ENCODE results near the gene ORAI1.
"Not testable (repeated sequence)": the region's sequence is repeated elsewhere in the genome, so short reads cannot be mapped to it uniquely, and the experiment has no call there.

The ORAI1 gene

DNA sequence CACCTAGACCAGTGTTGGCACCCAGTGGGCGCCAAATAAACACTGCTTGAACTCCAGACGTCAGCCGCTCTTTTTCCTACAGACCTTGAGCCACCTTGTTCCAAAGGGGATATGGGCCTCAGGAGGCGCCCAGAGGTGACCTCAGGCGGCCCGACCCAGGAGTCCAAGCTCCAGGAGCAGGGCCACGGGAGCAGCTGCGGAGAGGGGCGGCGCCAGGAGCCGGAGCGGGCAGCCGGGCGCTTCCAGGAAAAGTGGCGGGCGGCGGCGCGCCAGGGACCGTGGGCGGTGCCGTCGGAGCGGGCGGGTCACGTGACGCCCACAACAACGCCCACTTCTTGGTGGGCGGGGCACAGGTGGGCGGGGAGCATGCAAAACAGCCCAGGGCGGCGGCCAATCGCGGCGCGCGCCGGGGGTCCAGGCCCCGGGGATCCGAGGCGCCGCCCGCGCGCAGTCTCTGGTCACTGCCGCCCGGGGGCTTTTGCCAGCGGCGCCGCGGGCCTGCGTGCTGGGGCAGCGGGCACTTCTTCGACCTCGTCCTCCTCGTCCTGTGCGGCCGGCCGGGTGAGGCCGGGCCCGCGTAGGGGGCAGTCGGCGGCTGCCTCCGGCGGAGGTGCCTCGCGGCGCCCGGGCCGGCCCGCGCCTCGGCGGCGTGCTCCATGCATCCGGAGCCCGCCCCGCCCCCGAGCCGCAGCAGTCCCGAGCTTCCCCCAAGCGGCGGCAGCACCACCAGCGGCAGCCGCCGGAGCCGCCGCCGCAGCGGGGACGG, at the start of gene ORAI1:
TSS of gene ORAI1 (plus strand) at position 444 of the 766 bp plus-strand sequence.
- peak; percentile 96 for DNase-seq (ENCODE audit: low spot score)

DNA sequence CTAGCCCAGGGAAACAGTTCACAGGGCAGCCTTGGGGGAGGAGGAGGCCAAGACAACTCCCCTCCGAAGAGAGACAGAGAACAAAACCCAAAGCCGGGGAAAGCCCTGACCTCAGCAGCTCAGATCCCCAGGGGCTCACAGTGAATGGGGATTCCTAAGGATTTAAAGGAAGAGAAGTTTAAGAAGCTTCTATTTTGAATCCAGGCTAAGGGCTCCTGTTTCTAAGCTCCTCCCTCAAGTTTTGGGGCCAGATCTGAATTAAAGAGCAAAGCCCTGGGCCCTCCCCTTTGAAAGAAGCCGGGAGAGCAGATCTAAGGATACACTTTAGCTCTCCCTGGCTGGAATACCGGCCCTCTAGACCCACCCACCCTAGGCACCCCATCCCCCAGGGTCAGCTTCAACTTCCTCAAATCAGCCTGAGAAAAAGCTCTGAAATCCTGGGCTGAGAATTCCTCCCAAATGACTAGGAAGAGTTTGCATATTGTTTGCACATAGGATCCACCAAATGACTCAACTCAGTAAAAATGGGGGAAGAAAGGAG, 49.4 kb upstream of the ORAI1 start:
- DNase-seq (ENCODE audit: low spot score), result no peak

DNA sequence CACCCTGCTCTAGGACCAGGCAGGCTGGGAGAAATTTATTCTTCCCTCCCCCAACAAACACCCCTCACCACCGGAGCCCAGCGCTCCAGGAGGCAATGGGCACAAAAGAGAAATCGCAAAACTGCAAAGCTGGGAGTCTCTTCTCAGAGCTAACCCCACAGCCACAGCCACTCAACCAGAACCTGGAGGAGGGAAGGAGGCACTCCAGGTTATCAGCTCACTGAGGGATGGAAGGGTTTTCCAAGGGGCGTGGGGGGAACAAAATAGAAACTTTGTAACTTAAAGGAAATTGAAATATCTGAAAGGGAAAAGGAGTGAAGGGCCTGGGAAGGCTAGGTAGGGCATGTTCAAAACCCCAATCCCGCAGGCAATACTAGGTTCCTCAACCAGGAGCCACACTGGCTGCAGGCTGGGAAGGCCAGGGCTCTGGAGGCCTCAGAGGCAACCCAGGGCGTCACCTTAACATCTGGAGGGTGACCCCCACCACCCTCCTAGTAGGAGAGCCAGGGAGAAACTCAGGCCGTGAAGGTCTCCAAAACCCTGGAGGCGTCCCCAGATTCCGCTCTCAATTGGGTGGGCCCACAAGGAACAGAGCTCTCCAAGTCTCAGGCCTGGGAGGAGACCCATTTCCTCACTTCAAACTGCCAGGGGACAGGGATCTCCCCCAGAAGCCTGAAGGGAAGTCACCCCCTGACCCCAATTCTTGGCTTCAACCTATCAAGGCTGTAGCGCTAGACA, 48.7 kb upstream of the ORAI1 start:
- DNase-seq (ENCODE audit: low spot score), result no peak

DNA sequence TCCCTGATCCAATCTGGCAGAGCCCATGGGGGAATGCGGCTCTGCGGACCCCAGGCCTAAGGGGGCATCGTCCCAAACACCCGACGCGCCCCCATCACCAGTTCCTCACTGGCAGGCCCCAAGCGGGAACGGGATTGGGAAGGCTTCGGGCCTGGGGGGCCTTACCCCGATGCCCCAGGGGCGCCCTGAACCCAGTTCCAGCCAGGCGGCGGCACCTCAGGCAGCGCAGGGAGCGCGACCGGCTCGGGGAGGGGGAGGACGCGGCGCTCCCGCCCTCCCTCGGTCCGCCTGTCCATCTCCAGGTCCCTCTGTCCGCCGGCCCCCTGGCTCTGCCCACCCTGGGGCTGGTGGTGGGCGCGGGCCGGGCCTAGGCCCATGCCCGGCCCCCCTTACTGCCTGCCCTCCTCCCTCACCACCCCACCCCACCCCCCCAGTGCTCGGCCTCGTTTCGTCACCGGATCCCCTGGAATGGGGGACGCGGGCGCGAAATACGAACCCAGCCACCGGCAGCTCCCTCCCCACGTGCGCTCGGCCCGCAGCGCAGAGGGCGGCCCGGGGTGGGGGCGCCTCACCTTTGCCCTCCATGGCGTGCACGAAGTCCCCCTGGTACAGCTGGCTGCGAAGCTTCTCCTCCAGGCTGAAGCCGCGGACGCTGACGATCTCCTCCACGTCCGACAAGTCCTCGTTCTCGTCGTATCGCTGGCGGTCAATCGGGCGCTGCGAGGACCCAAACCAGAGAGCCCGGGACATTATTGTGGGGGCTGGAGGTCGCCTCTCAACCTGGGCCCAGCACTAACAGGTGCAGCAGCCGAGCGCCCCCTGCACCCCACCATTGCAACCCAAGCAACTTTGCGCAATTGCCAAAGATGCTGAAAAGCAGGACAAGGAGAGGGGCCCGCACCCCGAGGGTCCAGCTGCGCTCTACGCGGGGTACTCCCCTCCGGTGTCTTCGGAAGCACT, 47.8 kb upstream of the ORAI1 start:
- no peak for DNase-seq (ENCODE audit: low spot score)

DNA sequence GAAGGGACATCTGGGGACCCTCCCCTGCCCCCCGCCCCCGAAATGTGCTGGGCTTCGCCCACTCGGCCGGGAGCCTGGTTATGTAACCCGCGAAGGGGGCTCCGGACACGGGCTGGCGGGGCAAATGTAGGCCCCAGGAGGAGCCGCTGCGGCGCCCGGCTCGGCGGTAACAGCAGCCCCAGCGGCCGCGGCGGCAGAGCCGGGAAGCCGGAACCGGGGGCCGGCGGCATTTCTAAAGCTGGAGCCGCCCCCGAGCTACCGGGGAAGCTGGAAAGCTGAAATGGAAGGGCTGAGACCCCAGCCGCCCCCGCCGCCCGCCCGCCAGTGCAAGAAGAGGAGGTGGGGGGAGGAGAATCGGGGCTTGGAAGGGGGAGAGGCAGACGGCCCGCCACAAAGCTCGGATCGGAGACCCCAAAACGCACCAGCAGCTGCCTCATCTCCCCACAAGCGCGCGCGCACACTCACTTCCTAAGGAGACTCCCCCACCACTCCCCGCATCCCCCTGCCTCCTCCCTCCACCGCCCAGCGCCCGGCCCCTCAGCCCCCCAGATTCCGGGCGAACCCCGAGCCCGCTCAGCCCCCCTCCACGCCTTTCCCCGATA, 47.0 kb upstream of the ORAI1 start:
- no peak for DNase-seq (ENCODE audit: low spot score)

DNA sequence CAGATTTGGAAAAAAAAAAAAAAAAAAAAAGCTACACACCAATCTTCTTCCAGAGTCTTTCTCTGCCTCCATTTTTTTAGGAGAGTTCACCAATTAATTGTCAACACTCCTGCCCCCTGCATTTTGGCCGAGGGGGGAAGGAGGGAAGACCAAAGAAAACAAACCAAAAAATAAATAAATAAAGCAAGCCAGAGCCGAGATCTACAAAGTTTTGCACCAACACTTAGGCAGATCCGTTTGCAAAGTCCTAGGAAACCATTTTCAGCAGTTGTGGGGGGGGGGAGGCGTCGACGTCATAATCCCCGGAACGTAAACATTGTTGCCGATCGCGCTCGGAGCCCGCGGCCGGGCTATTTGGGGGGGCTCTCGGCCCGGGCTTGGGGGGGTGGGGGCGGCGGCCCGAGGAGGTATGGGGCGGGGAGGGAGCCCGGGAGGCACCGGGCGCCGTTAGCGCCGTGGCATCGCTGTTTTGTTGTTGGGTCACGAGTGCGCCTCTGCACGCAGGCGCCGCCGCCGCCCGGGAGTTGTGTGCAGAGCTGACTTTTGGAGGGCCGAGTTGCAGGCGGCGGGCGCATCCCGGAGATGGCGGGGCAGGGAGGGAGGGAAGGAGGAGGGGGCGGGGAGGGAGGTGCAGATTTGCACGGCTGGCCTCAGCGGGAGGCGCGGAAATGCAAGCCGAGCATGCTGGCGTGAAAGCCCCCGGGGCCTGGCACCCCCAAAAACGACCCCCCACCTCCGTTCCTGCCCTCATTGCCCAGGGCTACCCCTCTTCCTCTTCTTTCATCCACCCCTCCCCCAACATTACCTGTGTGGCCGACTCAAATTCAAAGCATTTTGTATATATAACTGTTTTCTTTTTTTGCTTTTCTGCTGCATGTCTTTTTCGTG, 46.1 kb upstream of the ORAI1 start:
- peak; percentile 52 for DNase-seq (ENCODE audit: low spot score)

DNA sequence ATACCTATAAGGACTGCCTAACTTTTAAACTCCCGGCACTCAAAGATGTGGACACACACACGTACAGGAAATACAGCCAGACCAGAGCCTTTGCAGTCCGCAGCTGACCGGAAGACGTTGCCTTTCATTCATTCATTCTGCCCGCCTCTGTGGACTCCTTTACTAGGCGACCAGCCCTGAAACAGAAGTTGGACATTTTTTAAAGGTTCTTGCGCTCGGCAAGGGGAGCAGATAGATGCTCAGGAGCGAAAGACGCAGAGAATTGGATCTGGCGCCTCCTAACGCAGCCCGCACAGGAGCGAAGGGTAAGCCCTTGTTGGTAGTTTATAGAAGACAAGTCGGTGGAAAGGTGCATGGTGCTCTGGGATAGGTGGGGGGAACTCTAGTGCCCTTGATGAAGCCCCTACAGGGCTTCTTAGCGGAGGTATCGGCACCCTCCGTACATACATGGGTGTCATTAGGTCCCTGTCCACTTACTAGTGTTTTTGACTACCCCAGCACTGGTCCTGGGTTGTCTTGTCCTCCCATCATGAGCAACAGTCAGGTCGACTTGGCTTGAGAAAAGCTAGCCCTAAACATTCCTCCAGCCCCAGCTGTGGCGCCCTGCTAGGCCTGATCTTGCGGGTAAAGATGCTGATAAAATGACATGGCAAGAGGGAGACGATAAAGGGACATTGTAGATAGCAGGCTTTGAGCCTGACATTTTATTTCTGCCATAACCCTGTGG, 45.2 kb upstream of the ORAI1 start, which contains the start of gene KDM2B:
TSS of gene KDM2B (minus strand) at position 65 of the 727 bp plus-strand sequence. CDS start 112 bp downstream, outside the sequence.
- DNase-seq (ENCODE audit: low spot score), result peak; percentile 29

DNA sequence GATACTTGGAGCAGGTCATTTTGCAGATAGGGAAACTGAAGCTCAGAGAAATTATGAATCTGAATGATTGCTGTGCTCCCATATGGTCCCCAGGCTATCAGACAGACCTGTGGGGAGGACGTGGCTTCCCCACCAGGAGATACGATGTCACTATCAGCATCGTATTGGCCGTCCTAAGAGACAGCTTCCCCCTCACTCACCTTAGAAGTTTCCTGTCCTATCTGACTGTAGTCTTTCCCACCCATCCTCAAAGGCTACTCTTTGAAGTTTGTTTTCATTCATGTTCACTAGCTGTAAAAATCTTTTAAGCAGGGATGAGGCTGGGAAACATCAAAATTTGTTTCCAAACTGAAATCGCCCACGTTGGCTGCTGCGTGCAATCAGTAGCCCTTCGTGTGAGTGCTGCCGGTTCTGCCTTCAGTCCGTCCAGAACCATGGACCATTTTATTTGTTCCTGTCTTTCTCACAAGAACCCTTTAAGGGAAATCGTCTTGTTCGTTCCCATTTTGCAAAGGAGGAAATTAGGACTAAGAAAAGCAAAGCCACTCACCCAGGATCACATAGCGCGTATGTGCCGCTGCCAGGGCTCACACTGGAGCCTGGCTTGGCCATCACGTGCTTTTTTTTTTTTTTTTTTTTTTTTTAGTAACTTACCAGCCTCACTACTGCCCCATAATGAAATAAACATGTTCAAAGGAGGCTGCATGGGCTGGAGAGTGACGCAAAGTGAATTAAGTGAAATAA, 44.5 kb upstream of the ORAI1 start:
- DNase-seq (ENCODE audit: low spot score), result peak; percentile 38

DNA sequence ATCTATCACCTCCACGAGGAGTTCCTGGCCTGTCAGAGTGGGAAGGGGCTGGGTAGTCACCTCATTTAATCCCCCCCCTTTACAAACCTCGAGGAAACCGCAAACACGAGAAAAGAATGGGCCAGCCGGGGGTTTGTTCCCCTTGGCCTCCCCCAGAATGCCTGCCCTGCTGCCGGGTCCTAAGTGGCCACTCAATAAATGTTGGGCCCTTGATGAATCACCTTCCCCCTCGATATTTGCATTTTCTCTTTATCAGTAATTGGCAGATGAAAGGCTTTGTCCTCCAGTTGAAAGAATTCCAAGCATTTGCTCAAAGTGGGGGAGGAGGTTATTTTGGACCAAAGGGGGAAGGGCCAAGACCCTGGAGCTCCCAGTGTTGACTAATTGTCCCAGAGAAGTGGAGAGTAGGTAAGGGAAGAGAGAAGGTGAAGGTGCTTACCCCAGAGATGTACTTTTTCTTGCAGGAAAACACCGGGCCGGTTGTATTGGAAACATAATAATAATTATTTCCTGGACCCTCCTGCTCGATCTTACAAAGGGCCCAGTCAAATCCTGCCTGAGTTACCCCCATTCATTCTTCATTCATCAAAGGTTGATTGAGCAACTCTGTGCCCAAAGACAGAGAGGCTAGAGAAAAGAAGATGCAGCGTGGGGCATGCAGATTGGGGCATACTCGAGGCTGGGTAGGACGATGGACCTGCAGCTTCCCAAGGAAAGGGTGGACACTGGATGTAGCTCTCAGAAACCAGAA, 43.6 kb upstream of the ORAI1 start:
- DNase-seq (ENCODE audit: low spot score), result no peak

DNA sequence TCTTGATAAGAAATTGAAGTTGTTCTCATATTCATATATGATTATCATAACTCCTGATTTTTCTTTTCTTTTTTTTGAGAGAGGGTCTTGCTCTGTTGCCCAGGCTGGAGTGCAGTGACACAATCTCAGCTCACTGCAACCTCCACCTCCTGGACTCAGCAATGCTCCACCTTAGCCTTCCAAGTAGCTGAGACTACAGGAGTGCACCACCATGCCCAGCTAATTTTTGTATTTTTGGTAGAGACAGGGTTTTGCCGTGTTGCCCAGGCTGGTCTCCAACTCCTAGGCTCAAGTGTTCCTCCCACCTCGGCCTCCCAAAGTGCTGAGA, 43.0 kb upstream of the ORAI1 start:
- DNase-seq (ENCODE audit: low spot score), result not testable (repeated sequence)

DNA sequence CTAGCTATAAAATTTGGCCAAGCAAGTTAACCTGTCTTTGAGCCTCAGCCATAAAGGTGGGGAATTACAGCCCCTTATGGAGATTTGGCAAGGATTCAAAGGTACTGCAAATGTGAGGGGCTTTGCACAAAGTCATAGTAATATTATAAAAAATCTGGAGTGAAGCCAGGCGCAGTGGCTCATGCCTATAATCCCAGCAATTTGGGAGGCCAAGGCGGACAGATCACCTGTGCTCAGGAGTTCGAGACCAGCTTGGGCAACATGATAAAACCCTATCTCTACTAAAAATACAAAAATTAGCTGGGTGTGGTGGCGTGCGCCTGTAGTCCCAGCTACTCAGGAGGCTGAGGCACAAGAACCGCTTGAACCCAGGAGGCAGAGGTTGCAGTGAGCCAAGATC, 41.4 kb upstream of the ORAI1 start:
- DNase-seq (ENCODE audit: low spot score), result not testable (repeated sequence)

DNA sequence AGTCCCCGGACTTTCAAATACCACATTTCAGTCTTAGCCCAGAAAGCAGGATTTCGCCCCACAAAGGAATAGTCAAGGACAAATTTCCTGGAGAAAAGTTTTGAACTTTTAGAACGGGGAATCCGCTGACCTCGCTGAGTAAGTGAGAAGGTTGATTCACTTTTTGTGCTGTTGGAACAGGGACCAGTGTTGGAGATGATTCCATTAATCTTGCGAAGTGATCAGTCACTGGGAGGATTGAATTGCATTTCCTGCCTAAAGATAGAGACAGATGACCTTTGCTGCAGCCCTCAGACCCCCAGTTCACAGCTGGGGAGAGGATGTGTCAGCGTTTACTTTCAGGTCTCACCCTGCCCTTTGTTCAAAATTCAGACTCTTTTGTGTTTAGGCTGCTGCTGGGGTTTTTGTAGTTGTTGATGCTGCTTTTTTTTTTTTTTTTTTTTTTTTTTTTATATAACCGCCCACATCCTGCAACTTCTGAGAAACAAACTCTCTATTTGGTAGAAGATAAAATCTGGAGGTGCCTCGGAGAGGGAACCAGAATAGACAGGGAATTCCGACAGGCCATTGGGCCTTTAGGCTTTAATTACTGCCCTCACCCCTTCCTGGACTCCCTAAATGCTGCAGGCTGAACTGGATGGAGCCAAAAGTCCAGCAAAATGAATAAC, 35.7 kb upstream of the ORAI1 start:
- no peak for DNase-seq (ENCODE audit: low spot score)

DNA sequence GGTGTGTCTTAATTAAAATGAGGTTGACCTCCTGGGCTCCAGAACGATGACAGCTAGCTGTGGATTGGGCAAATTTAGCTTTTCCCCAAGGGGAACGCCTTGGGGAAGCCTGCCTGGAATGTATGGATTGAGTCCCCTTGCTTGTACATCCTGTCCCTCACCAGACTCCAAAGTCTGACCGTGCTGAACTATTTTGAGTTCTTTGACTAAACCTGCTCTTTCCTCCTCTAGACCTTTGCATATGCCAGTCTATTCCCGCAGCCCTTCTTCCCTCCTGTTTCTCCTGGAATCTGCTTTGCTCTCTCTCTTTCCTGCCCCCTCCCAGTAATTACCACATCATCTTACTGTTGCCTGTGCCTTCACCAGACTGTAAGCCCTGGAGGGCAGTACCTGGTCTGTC, 34.0 kb upstream of the ORAI1 start:
- DNase-seq (ENCODE audit: low spot score), result no peak

DNA sequence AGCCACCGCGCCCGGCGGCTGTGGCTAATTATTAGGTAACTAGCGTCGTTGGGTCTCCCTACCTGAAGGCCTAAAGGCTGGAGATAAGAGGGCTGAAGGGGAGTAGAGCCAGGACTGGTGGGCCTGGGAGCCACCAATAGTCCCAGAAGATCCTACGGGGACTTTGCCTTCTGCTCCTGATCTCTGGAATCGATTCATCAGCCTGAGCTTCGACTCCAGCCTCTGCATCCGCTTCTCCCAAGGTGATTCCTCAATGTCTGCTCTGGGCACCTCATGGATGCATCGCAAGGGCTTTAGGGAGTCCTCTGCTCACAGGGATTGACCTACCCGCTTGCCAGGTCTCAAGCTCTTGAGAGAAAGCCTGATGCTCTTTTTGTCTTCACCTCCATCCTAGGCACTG, 30.8 kb upstream of the ORAI1 start:
- DNase-seq (ENCODE audit: low spot score), result no peak

DNA sequence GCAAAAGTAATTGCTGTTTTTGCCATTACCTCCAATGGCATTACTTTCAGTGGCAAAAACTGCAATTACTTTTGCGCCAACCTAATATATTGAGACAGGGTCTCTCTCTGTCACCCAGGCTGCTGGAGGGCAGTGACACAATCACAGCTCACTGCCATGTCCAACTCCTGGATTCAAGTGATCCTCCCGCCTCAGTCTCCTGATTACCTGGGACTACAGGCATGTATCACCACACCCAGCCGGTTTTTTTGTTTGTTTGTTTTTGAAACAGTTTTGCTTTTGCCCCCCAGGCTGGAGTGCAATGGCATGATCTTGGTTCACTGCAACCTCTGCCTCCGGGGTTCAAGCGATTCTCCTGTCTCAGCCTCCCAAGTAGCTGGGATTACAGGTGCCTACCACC, 29.8 kb upstream of the ORAI1 start:
- no peak for DNase-seq (ENCODE audit: low spot score)

DNA sequence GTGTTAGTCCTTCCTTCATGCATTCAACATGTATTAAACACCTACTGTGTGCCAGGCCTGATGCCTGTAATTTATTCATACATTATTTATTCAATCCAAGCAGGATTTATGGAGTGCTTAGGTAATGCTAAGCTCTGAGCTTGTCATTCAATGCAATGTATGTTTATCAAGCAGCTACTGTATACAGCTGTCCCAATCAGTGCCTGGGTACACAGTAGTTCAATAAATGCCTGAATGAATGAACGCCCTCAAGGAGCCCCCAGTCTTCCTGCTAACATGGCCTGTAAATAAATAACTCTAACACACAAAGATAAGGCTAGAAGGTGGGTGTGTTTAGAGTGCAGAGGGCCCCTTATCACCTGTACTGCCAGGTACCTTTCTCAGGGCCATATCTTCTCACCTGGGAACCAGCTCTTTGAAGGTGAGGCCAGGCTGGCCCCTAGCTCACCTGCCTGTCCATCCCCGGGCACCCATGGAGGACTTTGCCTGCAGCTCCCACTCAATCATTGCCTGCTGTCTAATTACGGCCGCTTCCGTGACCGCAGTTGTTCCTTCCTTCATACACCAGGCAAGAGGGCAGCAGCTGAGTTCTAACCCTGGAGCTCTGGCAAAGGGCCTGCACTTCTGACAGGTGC, 25.5 kb upstream of the ORAI1 start:
- no peak for DNase-seq (ENCODE audit: low spot score)

DNA sequence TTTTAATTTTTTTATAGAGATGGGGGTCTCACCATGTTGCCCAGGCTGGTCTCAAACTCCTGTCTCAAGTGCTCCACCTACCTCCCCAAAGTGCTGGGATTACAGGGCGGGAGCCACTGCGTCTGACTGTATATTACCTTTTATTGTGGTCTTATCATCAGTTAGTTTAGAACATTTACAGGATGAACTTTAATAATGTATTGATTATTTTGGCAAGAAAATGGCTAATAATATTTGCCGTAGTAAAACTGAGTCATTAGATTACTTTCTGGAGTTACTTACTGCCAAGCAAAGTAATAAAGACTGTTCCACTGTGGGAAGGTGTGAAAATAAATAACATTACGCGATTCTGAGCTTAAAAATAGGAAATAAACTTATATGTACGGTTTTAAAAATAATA, 23.6 kb upstream of the ORAI1 start:
- DNase-seq (ENCODE audit: low spot score), result no peak
